SJCRH30 (cell line): ENCODE data around the gene ERMP1. TPM values are rescaled to one million over a fixed set of nuclear protein-coding genes. Genes with fewer than 3 reads are reported as not detected.

Experiments used
- DNase-seq, 2 experiments: peaks; one replicate each; pipeline ENCODE4 v3.0.0-alpha.2; 2015 to 2020
- H3K27ac ChIP-seq: fragments of 250-450 bp; sonication (Bioruptor Pico); 2 replicates; pipeline ENCODE4 v1.5.1; 2020; ENCODE audit warnings: mild to moderate bottlenecking, moderate library complexity
- H3K27me3 ChIP-seq: fragments of 250-450 bp; sonication (Bioruptor Pico); 2 replicates; pipeline ENCODE4 v1.5.1; 2020; ENCODE audit warnings: mild to moderate bottlenecking, moderate library complexity
- H3K36me3 ChIP-seq: fragments of 250-450 bp; sonication (Bioruptor Pico); 2 replicates; pipeline ENCODE4 v1.5.1; 2020; ENCODE audit warnings: mild to moderate bottlenecking, moderate library complexity
- H3K4me1 ChIP-seq: fragments of 250-450 bp; sonication (Bioruptor Pico); 2 replicates; pipeline ENCODE4 v1.5.1; 2020; ENCODE audit warnings: mild to moderate bottlenecking, moderate library complexity
- H3K4me3 ChIP-seq: fragments of 250-450 bp; sonication (Bioruptor Pico); 2 replicates; pipeline ENCODE4 v1.5.1; 2020; ENCODE audit warnings: mild to moderate bottlenecking, moderate library complexity
- H3K9me3 ChIP-seq: fragments of 250-450 bp; sonication (Bioruptor Pico); replicated peaks from 2 replicates; pipeline ENCODE4 v1.5.1; 2020; ENCODE audit warnings: mild to moderate bottlenecking, moderate library complexity
- total RNA-seq: library from RNA; depleted of rRNA; stranded (reverse); fragments of >200 nt; shearing (Covaris generic); gene quantifications from 2 replicates; pipeline ENCODE4 v1.2.3, GENCODE V29; 2014

Gene ERMP1
- total RNA-seq, 1 experiment from 2014 or later, result 10.4 TPM

GRCh38 chr9:5866685-5867084 lies 33.8 kb upstream of the ERMP1 start:
- H3K4me1 ChIP-seq, result no peaks in the 10 kb centered on the region
- DNase-seq, result no peak
- H3K4me3 ChIP-seq, result no peak overlapping the region
- no peaks in the 10 kb centered on the region for H3K27me3 ChIP-seq
- H3K27ac ChIP-seq, result no peak overlapping the region
- H3K36me3 ChIP-seq, result no peaks in the 10 kb centered on the region
- H3K9me3 ChIP-seq, result no peaks in the 10 kb centered on the region

GRCh38 chr9:5866272-5866671 lies 33.4 kb upstream of the ERMP1 start:
- Histone ChIP-seq H3K27ac (no peak overlapping the region), H3K36me3 (no peaks in the 10 kb centered on the region), H3K27me3 (no peaks in the 10 kb centered on the region), H3K4me1 (no peaks in the 10 kb centered on the region), H3K9me3 (no peaks in the 10 kb centered on the region), H3K4me3 (no peak overlapping the region)
- no peak for DNase-seq

- Histone ChIP-seq H3K36me3 (no peaks in the 10 kb centered on the region), H3K4me1 (no peaks in the 10 kb centered on the region), H3K27ac (no peak overlapping the region), H3K4me3 (no peak overlapping the region), H3K27me3 (no peaks in the 10 kb centered on the region), H3K9me3 (no peaks in the 10 kb centered on the region)
- no peak for DNase-seq
Observed at GRCh38 chr9:5864446-5864845, 31.5 kb upstream of the ERMP1 start.

GRCh38 chr9:5863092-5863746 lies 30.3 kb upstream of the ERMP1 start:
- H3K27ac ChIP-seq, result no peak overlapping the region
- no peaks in the 10 kb centered on the region for H3K27me3 ChIP-seq
- H3K4me1 ChIP-seq, result no peaks in the 10 kb centered on the region
- H3K4me3 ChIP-seq, result no peak overlapping the region
- DNase-seq, result no peak
- no peaks in the 10 kb centered on the region for H3K9me3 ChIP-seq
- H3K36me3 ChIP-seq, result no peaks in the 10 kb centered on the region

- Histone ChIP-seq H3K27ac (no peak overlapping the region), H3K4me1 (no peaks in the 10 kb centered on the region), H3K4me3 (no peak overlapping the region), H3K36me3 (no peaks in the 10 kb centered on the region), H3K27me3 (no peaks in the 10 kb centered on the region), H3K9me3 (no peaks in the 10 kb centered on the region)
- DNase-seq, result no peak
Observed at GRCh38 chr9:5858833-5859232, 25.9 kb upstream of the ERMP1 start.

GRCh38 chr9:5857928-5858327 lies 25.0 kb upstream of the ERMP1 start:
- H3K4me3 ChIP-seq, result no peak overlapping the region
- no peaks in the 10 kb centered on the region for H3K27me3 ChIP-seq
- no peaks in the 10 kb centered on the region for H3K36me3 ChIP-seq
- H3K27ac ChIP-seq, result no peak overlapping the region
- DNase-seq, result no peak
- H3K9me3 ChIP-seq, result no peaks in the 10 kb centered on the region
- H3K4me1 ChIP-seq, result no peaks in the 10 kb centered on the region

DNA sequence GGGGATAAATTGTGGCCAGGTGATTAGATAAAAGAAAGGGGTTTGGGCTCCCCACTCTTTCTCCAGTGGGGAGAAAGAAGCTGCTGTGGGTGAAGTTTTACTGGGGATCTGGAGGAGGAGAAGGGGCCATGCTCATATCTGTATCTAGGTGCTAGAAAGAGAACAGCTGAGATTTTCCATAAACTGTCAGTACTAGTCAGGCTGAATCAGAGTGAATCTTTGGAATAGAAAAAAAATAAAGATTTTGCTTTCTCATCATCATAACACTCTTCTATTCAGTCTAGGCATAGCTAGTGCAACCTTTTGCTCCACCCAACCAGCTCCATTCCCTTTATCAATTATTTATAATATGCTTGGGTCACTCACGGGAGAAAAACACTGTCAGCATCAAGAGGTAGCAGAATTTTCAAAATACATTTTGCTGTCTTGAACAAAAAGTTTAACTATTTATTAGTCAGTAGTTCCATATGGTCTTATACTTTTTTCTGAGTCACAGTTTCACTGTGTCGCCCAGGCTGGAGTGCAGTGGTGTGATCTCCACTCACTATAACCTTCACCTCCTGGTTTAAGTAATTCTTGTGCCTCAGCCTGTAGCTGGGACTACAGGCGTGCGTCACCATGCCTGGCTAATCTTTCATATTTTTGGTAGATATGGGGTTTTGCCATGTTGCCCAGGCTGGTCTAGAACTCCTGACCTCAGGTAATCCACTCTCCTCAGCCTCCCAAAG lies 21.3 kb upstream of the ERMP1 start:
- H3K4me1 ChIP-seq, result no peaks in the 10 kb centered on the region; the same call in 1 of the 2 replicates

GRCh38 chr9:5853617-5854016 lies 20.7 kb upstream of the ERMP1 start:
- H3K27me3 ChIP-seq, result no peaks in the 10 kb centered on the region
- H3K9me3 ChIP-seq, result no peaks in the 10 kb centered on the region
- no peak overlapping the region for H3K4me3 ChIP-seq
- DNase-seq, result no peak
- no peaks in the 10 kb centered on the region; the same call in 1 of the 2 replicates for H3K4me1 ChIP-seq
- H3K36me3 ChIP-seq, result no peaks in the 10 kb centered on the region
- H3K27ac ChIP-seq, result no peak overlapping the region

More for the DNA sequence above, 21.3 kb upstream of the ERMP1 start:
- Histone ChIP-seq H3K27ac (no peak overlapping the region), H3K27me3 (no peaks in the 10 kb centered on the region), H3K36me3 (no peaks in the 10 kb centered on the region), H3K4me3 (no peak overlapping the region), H3K9me3 (no peaks in the 10 kb centered on the region)
- DNase-seq, result no peak

DNA sequence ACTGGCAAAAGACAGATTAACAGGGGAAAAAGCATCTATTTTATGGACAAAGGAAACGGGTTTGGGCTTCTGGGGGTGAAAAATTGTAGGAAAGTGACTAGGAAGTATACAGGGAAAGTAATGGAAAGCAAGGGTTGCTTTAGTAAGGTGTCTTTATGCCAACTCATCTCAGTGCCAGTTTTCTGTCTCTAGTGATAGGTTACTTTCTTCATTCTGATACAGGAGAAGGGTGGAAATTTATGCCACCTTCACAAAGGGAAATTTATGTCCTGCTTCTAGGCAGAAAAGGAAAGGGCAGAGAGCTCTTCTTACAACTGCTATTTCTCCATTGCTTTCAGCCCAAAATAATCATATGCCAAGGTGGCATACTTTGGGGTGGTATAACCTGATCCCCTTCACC lies 20.1 kb upstream of the ERMP1 start:
- no peaks in the 10 kb centered on the region for H3K36me3 ChIP-seq
- DNase-seq, result no peak
- H3K4me1 ChIP-seq, result no peaks in the 10 kb centered on the region; the same call in 1 of the 2 replicates
- no peaks in the 10 kb centered on the region for H3K27me3 ChIP-seq
- H3K4me3 ChIP-seq, result no peak overlapping the region
- H3K27ac ChIP-seq, result no peak overlapping the region
- no peaks in the 10 kb centered on the region for H3K9me3 ChIP-seq

DNA sequence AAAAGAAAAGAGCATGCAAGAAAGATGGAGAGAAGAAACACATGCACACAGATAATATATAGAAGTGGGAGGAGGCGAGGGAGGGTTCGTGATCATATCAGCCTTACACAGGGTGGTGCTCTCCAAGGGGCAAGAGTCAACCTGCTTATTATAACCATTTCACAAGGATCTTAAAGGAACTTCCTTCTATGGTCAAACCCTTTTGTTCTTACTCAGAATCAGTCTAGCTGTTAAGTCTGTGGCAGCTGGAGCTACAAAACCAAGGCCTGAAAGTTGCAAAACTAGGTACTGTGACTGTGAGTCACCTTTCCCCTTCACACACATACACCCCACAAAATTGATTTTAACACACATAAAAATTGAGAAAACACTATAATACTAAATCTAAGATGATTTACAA lies 18.5 kb upstream of the ERMP1 start:
- Histone ChIP-seq H3K27me3 (no peaks in the 10 kb centered on the region), H3K27ac (no peak overlapping the region), H3K9me3 (no peaks in the 10 kb centered on the region), H3K4me3 (no peak overlapping the region), H3K4me1 (no peaks in the 10 kb centered on the region; the same call in 1 of the 2 replicates), H3K36me3 (no peaks in the 10 kb centered on the region)
- DNase-seq, result no peak

DNA sequence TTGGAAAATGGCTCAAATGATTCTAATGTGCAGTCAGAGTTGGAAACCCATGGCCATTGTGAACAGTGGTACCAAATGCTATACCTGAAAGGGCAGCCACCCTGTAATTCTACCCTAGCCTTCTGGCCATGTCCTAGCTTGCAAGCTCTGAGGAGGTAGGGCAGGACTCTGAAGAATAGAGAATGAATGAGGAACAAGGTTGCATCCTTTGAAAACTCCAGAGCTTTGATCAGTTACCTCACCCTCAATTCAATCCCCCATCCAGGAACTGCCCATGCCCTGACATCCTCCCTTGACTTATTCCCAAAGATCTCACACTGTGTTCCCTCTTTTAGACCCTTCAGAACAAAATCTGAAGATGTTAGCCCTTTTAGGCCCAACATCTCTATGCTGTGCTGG lies 17.8 kb upstream of the ERMP1 start:
- no peaks in the 10 kb centered on the region for H3K9me3 ChIP-seq
- no peak for DNase-seq
- no peak overlapping the region for H3K27ac ChIP-seq
- H3K36me3 ChIP-seq, result no peaks in the 10 kb centered on the region
- H3K27me3 ChIP-seq, result no peaks in the 10 kb centered on the region
- no peaks in the 10 kb centered on the region; the same call in 1 of the 2 replicates for H3K4me1 ChIP-seq
- no peak overlapping the region for H3K4me3 ChIP-seq

DNA sequence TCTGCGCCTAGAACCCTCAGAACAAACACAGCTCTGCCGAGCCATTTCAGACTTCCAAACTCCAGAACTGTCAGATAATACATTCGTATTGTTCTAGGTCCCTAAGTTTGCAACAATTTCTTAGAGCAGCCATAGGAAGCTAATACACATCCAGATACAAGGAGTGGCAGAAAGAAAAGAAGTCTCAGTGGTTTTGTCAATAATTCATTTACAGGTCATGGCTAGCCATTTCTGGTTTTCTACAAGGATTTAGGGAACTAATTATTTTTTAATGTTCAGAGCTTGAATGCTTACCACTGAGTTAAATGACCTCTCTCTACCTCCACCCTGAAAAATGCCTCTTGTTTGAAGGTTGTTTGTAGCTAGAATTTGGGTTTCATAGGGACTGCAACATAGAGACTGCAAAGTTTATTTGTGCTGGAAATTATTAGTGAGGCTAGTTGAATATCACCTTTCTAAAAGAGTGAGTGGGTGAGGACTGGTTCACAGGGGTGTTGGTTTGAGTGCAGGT lies 15.5 kb upstream of the ERMP1 start:
- no peak overlapping the region for H3K4me3 ChIP-seq
- no peak for DNase-seq
- no peaks in the 10 kb centered on the region for H3K36me3 ChIP-seq
- peaks cover 8% of the 10 kb centered on the region; the same call in 1 of the 2 replicates for H3K4me1 ChIP-seq
- H3K27me3 ChIP-seq, result no peaks in the 10 kb centered on the region
- H3K9me3 ChIP-seq, result no peaks in the 10 kb centered on the region
- no peak overlapping the region for H3K27ac ChIP-seq

- DNase-seq, result no peak
- Histone ChIP-seq H3K27me3 (no peaks in the 10 kb centered on the region), H3K27ac (no peak overlapping the region), H3K4me1 (peaks cover 16% of the 10 kb centered on the region), H3K9me3 (no peaks in the 10 kb centered on the region), H3K4me3 (no peak overlapping the region), H3K36me3 (no peaks in the 10 kb centered on the region)
Observed at GRCh38 chr9:5846501-5846921, 13.6 kb upstream of the ERMP1 start.

GRCh38 chr9:5846096-5846495 lies 13.2 kb upstream of the ERMP1 start:
- no peaks in the 10 kb centered on the region for H3K9me3 ChIP-seq
- DNase-seq, result no peak
- no peak overlapping the region for H3K4me3 ChIP-seq
- H3K27me3 ChIP-seq, result no peaks in the 10 kb centered on the region
- no peak overlapping the region for H3K27ac ChIP-seq
- H3K4me1 ChIP-seq, result peaks cover 16% of the 10 kb centered on the region
- no peaks in the 10 kb centered on the region for H3K36me3 ChIP-seq

GRCh38 chr9:5845157-5845531 lies 12.2 kb upstream of the ERMP1 start:
- Histone ChIP-seq H3K4me3 (no peak overlapping the region), H3K27ac (no peak overlapping the region), H3K36me3 (no peaks in the 10 kb centered on the region), H3K9me3 (no peaks in the 10 kb centered on the region), H3K4me1 (peaks cover 16% of the 10 kb centered on the region), H3K27me3 (no peaks in the 10 kb centered on the region)
- DNase-seq, result peak in 1 of 2 experiments; percentile 8
